GM19467 (cell line): ENCODE measurements around the gene GPR173.

Experiments used
- ATAC-seq: cut with Tn5 transposase; IDR thresholded peaks from one replicate; pipeline ENCODE4 v1.9.1; 2021; ENCODE audit warnings: mild to moderate bottlenecking, moderate library complexity; ENCODE audit not compliant: unreplicated experiment

Gene GPR173

GRCh38 chrX:53088136-53088974 lies 39.8 kb downstream of the GPR173 start:
- peak; percentile 42 for ATAC-seq

DNA sequence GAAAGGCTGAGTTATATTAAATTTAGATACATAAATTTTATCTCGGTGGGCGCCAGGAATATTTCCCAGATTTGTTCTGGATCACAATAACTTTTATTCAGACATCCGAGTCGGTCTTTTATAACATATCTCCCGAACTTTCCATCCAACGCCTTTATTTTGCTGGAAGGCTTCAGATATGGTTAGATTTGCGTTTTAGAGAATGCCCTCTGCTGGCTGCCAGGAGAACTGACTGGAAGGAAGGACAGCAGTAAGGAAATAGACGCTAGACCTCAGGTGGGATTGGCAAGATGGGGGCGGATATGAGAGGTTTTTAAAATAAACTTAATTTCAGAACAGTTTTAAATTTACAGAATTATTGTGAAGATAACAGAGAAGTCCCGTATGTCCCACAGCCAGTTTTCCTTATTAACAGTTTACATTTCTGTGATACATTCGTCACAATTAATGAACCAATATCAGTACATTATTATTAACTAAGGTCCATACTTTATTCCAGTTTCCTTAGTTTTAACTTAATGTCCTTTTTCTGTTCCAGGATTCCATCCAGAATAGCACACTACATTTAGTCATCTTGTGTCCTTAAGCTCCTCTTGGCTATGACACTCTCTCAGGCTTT lies 40.7 kb downstream of the GPR173 start:
- ATAC-seq, result no peak

DNA sequence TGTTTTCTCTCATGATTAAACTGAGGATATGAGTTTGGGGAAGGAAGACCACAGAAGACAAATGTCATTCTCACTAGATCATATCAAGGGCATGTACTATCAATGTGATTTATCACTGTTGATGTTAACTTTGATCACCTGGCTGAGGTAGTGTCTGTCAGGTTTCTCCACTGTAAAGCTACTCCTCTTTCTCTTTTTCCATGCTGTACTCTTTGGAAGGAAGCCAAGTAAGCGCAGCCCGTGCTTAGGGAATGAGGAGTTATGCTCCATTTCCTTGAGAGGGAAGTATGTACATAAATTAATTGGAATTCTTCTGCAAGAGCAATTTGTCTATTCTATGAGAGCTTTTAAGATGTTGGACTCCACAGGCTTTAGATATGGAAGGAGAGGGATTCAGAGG lies 41.3 kb downstream of the GPR173 start:
- ATAC-seq, result no peak

DNA sequence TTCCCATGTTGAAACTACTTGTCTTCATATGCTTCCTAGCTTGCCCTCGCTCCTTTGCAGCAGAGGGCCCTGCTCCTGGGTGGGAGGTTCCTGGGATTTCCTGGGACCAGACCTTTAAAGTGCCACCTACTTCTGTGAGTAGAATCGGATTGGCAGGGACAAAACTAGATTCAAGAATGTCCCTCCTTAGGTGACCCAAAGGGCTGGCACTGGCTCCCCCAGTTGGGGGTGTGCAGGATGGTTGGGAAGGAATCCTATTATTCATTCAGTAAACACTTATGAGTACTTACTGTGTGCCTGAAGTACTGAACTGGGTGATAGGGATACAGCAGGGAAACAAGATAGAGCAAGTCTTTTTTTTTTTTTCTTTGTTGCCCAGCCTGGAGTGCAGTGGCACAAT lies 42.8 kb downstream of the GPR173 start:
- ATAC-seq, result no peak

DNA sequence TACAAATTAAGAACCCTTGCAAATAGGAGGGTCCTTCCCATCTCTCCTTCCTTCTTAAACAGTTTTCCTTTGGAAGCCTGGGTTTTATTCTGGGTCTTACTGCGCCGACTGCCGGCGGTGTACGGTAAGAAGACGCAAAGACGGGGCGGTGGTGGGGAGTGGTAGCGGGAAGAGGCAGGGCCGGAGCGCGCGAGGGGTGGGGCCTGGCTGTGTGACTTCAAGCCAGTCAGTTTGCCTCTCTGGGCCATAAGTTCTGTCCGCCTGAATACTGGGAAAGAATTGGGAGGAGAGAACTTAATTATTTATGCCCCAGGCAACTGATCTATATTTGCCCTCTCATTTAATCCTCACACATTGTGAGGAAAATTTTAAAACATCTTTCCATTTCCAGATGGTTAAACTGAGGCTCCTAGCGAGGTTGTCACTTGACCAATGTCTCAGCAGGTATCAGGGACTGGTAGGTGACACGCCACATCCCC lies 44.6 kb downstream of the GPR173 start:
- ATAC-seq, result peak; percentile 50

DNA sequence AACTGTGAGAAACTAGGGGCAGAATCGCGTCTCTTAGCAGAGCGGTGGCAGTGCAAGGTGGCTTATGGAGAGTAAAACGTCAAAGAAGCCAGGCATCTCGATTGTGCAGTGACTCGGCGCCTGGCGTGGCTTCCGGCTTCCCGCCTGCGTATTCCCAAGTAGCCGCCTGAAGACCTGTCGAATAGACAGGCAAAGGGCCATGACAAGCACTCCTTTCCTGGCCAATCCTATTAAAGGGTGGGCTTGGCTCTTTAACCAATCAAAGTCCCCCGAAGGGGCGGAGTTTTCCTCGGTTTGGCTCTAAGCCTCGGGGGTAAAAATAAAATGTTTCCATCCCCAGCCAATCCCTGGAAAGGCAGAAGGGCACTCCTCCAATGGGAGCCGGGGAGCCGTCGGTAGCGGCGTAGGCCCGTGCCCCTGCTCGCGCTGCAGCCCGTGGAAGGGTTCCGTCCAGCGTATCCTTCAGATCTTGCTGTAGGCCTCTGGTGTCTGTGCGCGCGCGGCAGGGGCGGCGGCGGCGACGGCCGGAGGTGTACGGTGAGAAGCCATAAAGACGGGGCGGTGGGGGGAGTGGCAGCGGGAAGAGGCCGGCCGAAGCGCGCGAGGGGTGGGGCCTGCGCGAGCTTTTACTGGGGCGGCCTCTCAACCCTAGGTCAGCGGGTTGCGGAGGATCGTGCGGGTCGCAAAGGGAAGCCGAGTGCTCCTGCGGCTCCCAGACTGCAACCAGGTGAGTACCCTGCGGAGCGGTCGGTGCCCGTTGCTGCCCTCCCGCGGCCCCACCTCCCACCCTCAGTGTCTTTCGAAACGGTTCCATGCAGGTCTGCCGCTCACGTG lies 45.4 kb downstream of the GPR173 start, which contains the start of gene KANTR:
KANTR (plus strand) TSS at position 395 of the 834 bp plus-strand sequence. CDS start 30,131 bp downstream, outside the sequence.
- ATAC-seq, result peak; percentile 72

DNA sequence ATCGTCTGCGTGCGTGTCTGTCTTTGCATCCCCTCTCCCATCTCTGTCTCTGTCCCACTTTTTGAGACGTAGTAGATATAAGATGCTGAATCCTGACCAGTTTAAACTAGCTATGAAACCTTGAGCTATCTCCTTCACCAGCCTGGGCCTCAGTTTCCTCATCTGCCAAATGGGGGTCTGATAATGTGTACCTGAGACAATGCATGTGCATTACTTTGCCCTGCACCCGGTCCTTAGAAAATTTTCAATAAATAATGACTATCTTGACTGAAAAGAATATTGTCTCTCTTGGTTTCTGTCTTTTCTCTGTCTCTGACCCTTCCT lies 46.0 kb downstream of the GPR173 start:
- ATAC-seq, result no peak

GRCh38 chrX:53095796-53096195 lies 47.2 kb downstream of the GPR173 start:
- ATAC-seq, result no peak

DNA sequence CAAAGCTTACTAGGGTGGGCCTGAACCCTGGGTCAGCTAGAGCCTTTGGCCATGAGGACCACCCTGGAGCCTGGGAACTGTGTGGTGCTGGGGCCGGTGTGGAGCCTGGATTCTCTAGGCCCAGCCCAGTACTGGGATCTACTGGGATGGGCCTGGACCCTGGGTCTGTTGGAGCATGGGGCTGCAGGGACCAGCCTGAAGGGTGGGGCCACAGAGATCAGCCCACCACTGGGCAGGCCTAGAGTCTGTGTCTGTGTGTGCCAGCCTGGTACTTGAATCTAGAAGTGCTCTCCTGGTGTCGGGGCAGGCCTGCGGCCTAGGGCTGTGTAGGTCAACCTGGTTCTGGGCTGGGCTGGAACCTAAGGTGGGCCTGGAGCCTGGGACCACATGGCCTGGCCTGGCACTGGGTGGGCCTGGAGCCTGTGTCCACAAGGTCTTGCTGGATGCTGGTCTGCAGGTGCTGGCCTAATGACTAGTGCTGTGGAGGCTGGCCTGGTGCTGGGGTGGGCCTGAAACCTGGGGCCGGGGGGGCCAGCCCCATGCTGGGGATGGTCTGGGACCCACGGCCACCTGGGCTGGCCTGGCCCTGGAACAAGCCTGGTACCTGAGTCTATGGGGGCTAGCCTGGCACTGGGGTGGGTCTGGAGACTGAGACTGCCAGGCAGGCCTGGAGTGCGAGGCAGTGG lies 66.4 kb downstream of the GPR173 start:
- no peak for ATAC-seq

DNA sequence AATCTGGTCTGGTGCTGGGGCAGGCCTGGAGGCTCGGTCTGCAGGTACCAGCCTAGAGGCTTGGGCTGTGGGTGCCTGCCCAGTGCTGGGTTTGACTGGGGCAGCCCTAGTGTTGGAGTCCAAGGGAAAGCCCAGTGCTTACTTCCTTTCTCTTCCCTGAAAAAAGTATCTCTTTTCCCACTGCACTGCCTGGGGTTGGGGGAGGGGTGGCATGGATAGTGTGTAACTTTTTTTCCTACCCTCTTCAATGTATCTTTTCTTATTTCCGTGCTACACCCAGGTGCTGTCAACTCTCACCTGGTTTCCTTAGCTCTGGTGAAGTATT lies 66.9 kb downstream of the GPR173 start:
- ATAC-seq, result no peak

GRCh38 chrX:53116101-53116500 lies 67.5 kb downstream of the GPR173 start:
- ATAC-seq, result no peak

GRCh38 chrX:53122013-53122412 lies 73.4 kb downstream of the GPR173 start:
- no peak for ATAC-seq

DNA sequence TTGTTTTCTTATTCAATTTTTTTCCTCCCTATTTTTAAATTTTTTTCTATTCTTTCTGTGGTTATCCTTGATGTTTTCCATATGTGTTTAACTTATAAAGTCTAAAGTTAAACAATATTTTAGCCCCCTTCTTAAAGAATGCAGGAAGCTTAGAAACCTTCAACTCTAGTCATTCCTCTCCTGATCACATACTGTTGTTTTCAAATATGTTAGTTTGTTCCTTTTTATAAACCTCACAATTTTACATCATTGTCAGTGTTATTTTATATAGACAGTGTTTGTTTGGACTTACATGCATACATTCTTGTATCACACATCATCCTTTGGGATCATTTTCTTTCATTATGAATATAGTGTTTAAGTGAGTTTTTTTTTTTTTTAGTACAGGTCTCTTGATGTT lies 76.9 kb downstream of the GPR173 start:
- ATAC-seq, result no peak

DNA sequence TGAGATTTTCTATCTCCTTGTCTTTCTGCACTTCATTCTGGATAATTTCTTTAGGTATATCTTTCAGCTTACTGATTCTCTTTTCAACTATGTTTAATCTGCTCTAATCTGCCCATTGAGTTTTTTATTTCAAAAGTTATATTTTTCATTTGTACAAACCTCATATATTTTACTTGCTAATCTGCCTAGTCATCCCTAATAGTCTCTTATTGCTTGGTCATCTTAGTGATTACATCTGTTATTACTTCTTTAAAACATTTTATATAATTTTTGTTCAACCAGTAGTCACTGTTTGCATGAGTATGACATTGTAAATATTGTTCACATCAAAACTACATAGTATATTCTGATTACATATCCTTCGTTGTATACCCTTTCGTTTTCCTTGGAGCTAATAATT lies 77.8 kb downstream of the GPR173 start:
- ATAC-seq, result no peak

GRCh38 chrX:53128097-53128749 lies 79.6 kb downstream of the GPR173 start:
- no peak for ATAC-seq
